ENCODE results near the gene TSPAN7. TPM values are rescaled to one million over a fixed set of nuclear protein-coding genes. Genes with fewer than 3 reads are reported as not detected.

The TSPAN7 gene
- total and polyA plus RNA-seq, 2 donors (not counting 3 experiments of a cell fraction or from before 2014, with no cell fraction given), result 3.2 to 5.2 TPM

- no peak overlapping the region for H3K9ac ChIP-seq (replicated peaks; ENCODE audit: extremely low read depth, insufficient read depth, low read length)
These were observed 99.2 kb downstream of the TSPAN7 start for GRCh38 chrX:38660395-38661102.

More at GRCh38 chrX:38660395-38661102, 99.2 kb downstream of the TSPAN7 start:
- Histone ChIP-seq H3K9me3 (replicated peaks; ENCODE audit: control insufficient read depth, insufficient read depth, low read length) (no peaks in the 10 kb centered on the region), H3K9me1 (replicated peaks; ENCODE audit: control insufficient read depth, extremely low read depth, insufficient read depth, low read length) (no peaks in the 10 kb centered on the region), H3K27me3 (ENCODE audit: control insufficient read depth in 2 of 2, insufficient read depth in 2 of 2, low read length in 2 of 2) (no peaks in the 10 kb centered on the region), H3K4me1 (ENCODE audit: control insufficient read depth, extremely low read depth, insufficient read depth, low read length) (no peaks in the 10 kb centered on the region), H3K36me3 (ENCODE audit: control insufficient read depth in 2 of 2, extremely low read depth in 1 of 2, insufficient read depth in 2 of 2, low read length in 2 of 2) (no peaks in the 10 kb centered on the region), H3K4me3 (replicated peaks in 1 of 3; ENCODE audit: insufficient read depth in 1 of 3, low read depth in 1 of 3, low read length in 3 of 3) (no peak overlapping the region), H3K4me2 (ENCODE audit: insufficient read depth, low read length) (no peak overlapping the region), H4K20me1 (replicated peaks; ENCODE audit: control insufficient read depth, extremely low read depth, insufficient read depth, low read length) (no peaks in the 10 kb centered on the region), H3K27ac (ENCODE audit: insufficient read depth, low read depth, low read length) (no peak overlapping the region), H2AFZ (ENCODE audit: low read depth, low read length) (no peak overlapping the region), H3K79me2 (ENCODE audit: control insufficient read depth, insufficient read depth, low read length) (no peaks in the 10 kb centered on the region)
- dilution Hi-C loops (cut with MboI; ENCODE audit: extremely low pct_ligation_motif_present, low sequenced_read_pairs), result no loop called here
- TF ChIP-seq POLR2A (IDR thresholded peaks at IDR 0.05; ENCODE audit: low read depth, low read length) (no peak), MAX (IDR thresholded peaks at IDR 0.05; ENCODE audit: insufficient read depth, insufficient read length) (no peak), FOS (IDR thresholded peaks at IDR 0.05; ENCODE audit: borderline replicate concordance, insufficient read depth, low read length) (no peak), GATA2 (IDR thresholded peaks at IDR 0.05; ENCODE audit: insufficient read depth, insufficient read length, low read depth, low read length) (no peak), POLR2AphosphoS5 (IDR thresholded peaks at IDR 0.05; ENCODE audit: insufficient read depth, low read depth, low read length) (no peak), EZH2 (IDR thresholded peaks at IDR 0.05; ENCODE audit: borderline replicate concordance, low read depth, low read length, severe bottlenecking) (no peak), CTCF (IDR thresholded peaks at IDR 0.05; ENCODE audit: extremely low read depth in 1 of 2, insufficient read depth in 1 of 2, low read depth in 1 of 2, low read length in 2 of 2) (no peak), JUN (IDR thresholded peaks at IDR 0.05; ENCODE audit: borderline replicate concordance, insufficient read depth, insufficient read length, low read depth) (no peak), MYC (IDR thresholded peaks at IDR 0.05; ENCODE audit: low read depth, low read length) (no peak)
- ChIA-PET POLR2A (no interaction called here), CTCF (interaction anchor here (1.5 kb wide), 1 partner anchor 33 kb away, joined by 3 read pairs; no protein-coding TSS in a partner anchor)
- FAIRE-seq (no peak), DNase-seq (ENCODE audit: low read depth, low spot score) (no peak)
- intact Hi-C loops (cut with micrococcal nuclease), result loop anchor here (5.0 kb wide), 1 partner anchor 327 kb away; no protein-coding TSS in a partner anchor
- no TSS peak for BruUV-seq (replicated peaks)
